Left lung (tissue), 10 donors: ENCODE measurements around the gene TRMT61B. TPM values are rescaled to one million over a fixed set of nuclear protein-coding genes. Genes with fewer than 3 reads are reported as not detected.

Experiments used
- ATAC-seq: fragments of 200-7000 bp; cut with Tn5 transposase; one replicate; pipeline ENCODE4 v1.9.1; 2020; ENCODE audit warnings: moderate library complexity
- DNase-seq, 4 donors: peaks; one replicate each; pipeline ENCODE4 v3.0.0-alpha.2; 2013 to 2020
- H3K27ac ChIP-seq, 2 donors: fragments of 200-600 bp; sonication (generic) in 1 of 2; one replicate each; pipeline versions ENCODE4 v1.5.0 to v1.8.0; 2020 to 2021
- H3K27me3 ChIP-seq, 2 donors: fragments of 200-600 bp; sonication (generic) in 1 of 2; one replicate each; pipeline versions ENCODE4 v1.5.0 to v1.8.0; 2020 to 2021
- H3K36me3 ChIP-seq, 2 donors: fragments of 200-600 bp; sonication (generic) in 1 of 2; one replicate each; pipeline versions ENCODE4 v1.5.0 to v1.8.0; 2020 to 2021
- H3K4me1 ChIP-seq, 2 donors: fragments of 200-600 bp; one replicate each; pipeline ENCODE4 v1.8.0; 2021
- H3K4me3 ChIP-seq, 2 donors: fragments of 200-600 bp; sonication (generic) in 1 of 2; one replicate each; pipeline versions ENCODE4 v1.5.0 to v1.8.0; 2020 to 2021; ENCODE audit warnings: mild to moderate bottlenecking in 1 of 2
- H3K9me3 ChIP-seq, 2 donors: fragments of 200-600 bp; sonication (generic) in 1 of 2; one replicate each; pipeline versions ENCODE4 v1.5.0 to v1.8.0; 2020 to 2021
- intact Hi-C, 2 donors: fragments of 100-400 bp; cut with DNase I; formaldehyde crosslinking; loops; one replicate each; pipeline versions ENCODE4 v1.11.2 to v1.14.2; 2022
- polyA plus RNA-seq, 6 donors: library from polyadenylated mRNA; unstranded; fragments of 120-200 nt; gene quantifications; one replicate each; pipeline ENCODE4 v1.2.1, GENCODE V29; 2013; ENCODE audit not compliant: insufficient read length in 6 of 6
- total RNA-seq, 2 donors: library from RNA; stranded (reverse); fragmentation: NEBNext Ultra II Directional; extraction: Animal tissue kit (Norgen Biotek cat#: 25700); gene quantifications; one replicate each; pipeline ENCODE4 v1.2.1, GENCODE V29; 2021
- TF ChIP-seq, protein P1 (sequence below), 2 donors: fragments of 200-600 bp; sonication (generic) in 1 of 2; IDR thresholded peaks; one replicate each; pipeline versions ENCODE4 v1.5.0 to v1.8.0; 2021; ENCODE audit warnings: antibody characterized with exemption in 2 of 2
- donor health status: DM: no; HTN: yes; CAD: no.
- donor health status: DM: no; HTN: no; CAD: no.

TRMT61B gene
- total and polyA plus RNA-seq, 8 donors: 10.0 to 27.7 (median 23.1) TPM

DNA sequence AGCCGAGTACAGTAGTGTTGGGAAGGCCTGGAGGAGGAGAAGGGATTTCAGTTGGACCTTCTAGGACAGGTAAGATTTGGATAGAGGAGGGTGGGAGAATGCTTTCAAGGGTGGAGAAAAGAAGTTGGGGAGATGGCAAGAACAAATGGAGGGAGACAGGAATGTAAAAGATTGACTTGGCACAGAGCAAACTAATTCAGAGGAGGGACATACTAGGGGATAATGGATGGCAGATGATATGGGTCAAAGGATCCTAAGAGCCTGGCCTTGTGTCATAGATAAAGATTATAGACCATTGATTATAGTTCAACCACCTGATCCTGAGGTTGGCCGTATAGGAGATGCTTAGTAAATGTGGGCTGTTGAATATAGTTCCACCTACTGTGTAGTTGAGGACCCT, 36.7 kb upstream of the TRMT61B start:
- H3K27me3 ChIP-seq: no peaks in the 10 kb centered on the region
- TF ChIP-seq, protein P1, sequence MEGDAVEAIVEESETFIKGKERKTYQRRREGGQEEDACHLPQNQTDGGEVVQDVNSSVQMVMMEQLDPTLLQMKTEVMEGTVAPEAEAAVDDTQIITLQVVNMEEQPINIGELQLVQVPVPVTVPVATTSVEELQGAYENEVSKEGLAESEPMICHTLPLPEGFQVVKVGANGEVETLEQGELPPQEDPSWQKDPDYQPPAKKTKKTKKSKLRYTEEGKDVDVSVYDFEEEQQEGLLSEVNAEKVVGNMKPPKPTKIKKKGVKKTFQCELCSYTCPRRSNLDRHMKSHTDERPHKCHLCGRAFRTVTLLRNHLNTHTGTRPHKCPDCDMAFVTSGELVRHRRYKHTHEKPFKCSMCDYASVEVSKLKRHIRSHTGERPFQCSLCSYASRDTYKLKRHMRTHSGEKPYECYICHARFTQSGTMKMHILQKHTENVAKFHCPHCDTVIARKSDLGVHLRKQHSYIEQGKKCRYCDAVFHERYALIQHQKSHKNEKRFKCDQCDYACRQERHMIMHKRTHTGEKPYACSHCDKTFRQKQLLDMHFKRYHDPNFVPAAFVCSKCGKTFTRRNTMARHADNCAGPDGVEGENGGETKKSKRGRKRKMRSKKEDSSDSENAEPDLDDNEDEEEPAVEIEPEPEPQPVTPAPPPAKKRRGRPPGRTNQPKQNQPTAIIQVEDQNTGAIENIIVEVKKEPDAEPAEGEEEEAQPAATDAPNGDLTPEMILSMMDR (IDR thresholded peaks at IDR 0.05): no peak
- H3K27ac ChIP-seq: no peak overlapping the region
- H3K4me1 ChIP-seq: peaks cover 0 to 5% of the 10 kb centered on the region in 2 donors
- no peak overlapping the region for H3K4me3 ChIP-seq
- no peaks in the 10 kb centered on the region for H3K9me3 ChIP-seq
- intact Hi-C loops: no loop called here
- peaks cover 0 to 81% of the 10 kb centered on the region in 2 donors for H3K36me3 ChIP-seq
- no peak for DNase-seq
- no peak for ATAC-seq

- DNase-seq (no peak), ATAC-seq (no peak)
- peaks cover 0 to 5% of the 10 kb centered on the region in 2 donors for H3K4me1 ChIP-seq
- no peaks in the 10 kb centered on the region for H3K27me3 ChIP-seq
- TF ChIP-seq, protein P1 (IDR thresholded peaks at IDR 0.05): no peak
- H3K9me3 ChIP-seq: no peaks in the 10 kb centered on the region
- peaks cover 0 to 76% of the 10 kb centered on the region in 2 donors for H3K36me3 ChIP-seq
- intact Hi-C loops: no loop called here
- no peak overlapping the region for H3K27ac ChIP-seq
- no peak overlapping the region for H3K4me3 ChIP-seq
Observed at GRCh38 chr2:28906376-28906775, 36.3 kb upstream of the TRMT61B start.

DNA sequence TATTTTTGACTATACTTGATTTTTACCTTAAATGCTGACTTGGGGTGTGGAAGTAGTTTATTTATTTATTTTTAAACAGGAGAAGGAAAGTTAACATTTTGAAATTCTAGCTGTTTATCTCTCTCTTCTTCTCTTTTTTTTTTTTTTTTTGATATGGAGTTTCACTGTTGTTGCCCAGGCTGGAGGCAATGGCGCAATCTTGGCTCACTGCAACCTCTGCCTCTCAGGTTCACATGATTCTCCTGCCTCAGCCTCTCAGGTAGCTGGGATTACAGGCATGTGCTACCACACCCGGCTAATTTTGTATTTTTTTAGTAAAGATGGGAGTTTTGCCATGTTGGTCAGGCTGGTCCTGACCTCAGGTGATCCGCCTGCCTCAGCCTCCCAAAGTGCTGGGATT, 35.4 kb upstream of the TRMT61B start:
- no peaks in the 10 kb centered on the region for H3K9me3 ChIP-seq
- peaks cover 0 to 68% of the 10 kb centered on the region in 2 donors for H3K36me3 ChIP-seq
- peaks cover 0 to 9% of the 10 kb centered on the region in 2 donors for H3K4me1 ChIP-seq
- DNase-seq: no peak
- no peak overlapping the region for H3K4me3 ChIP-seq
- no peak for ATAC-seq
- intact Hi-C loops: no loop called here
- no peak overlapping the region for H3K27ac ChIP-seq
- no peaks in the 10 kb centered on the region for H3K27me3 ChIP-seq
- TF ChIP-seq, protein P1 (IDR thresholded peaks at IDR 0.05): no peak

DNA sequence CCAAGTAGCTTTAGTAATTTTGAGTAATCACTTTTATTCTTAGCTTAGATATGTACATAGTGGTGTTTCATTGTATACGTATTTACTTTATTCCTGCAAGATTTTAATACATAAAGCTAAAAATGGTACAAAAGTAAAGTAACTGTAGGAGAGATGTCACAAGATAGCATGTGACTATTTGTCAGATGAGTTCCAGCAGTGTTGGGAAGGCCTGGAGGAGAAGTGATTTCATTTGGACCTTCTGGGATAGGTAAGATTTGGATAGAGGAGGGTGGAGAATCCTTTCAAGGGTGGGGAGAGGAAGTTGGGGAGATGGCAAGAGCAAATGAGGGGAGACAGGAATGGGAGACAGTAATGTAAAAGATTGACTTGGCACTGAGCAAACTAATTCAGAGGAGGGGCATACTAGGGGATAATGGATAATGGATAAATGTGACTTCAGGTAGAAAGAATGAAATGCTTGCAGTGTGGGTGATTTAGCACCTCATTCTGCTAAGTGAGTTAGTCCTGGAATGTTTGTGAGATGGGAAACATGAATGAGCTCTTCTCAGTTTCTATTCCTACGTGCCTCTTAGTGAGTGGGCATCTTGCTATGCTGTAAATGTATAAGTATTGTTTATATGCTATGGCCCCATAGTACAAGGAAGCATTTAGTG, 34.8 kb upstream of the TRMT61B start:
- intact Hi-C loops: no loop called here
- Histone ChIP-seq H3K27me3 (no peaks in the 10 kb centered on the region), H3K4me3 (no peak overlapping the region), H3K4me1 (peaks cover 0 to 9% of the 10 kb centered on the region in 2 donors), H3K9me3 (no peaks in the 10 kb centered on the region), H3K27ac (no peak overlapping the region), H3K36me3 (peaks cover 0 to 62% of the 10 kb centered on the region in 2 donors)
- ATAC-seq: no peak
- TF ChIP-seq, protein P1 (IDR thresholded peaks at IDR 0.05): no peak
- DNase-seq: no peak

GRCh38 chr2:28904295-28904694, 34.2 kb upstream of the TRMT61B start:
- no peak for DNase-seq
- Histone ChIP-seq H3K9me3 (no peaks in the 10 kb centered on the region), H3K27ac (no peak overlapping the region), H3K4me3 (no peak overlapping the region), H3K36me3 (peaks cover 0 to 56% of the 10 kb centered on the region in 2 donors), H3K4me1 (peaks cover 0 to 12% of the 10 kb centered on the region in 2 donors), H3K27me3 (no peaks in the 10 kb centered on the region)
- ATAC-seq: peak; percentile 82
- intact Hi-C loops: no loop called here
- TF ChIP-seq, protein P1 (IDR thresholded peaks at IDR 0.05): no peak
